GM18499 (cell line): ENCODE data around the gene MAGEC1.
"Not testable (repeated sequence)": the region's sequence is repeated elsewhere in the genome, so short reads cannot be mapped to it uniquely, and the experiment has no call there.

ENCODE experiments used
- ATAC-seq: cut with Tn5 transposase; IDR thresholded peaks from one replicate; pipeline ENCODE4 v1.9.1; 2021; ENCODE audit warnings: moderate number of reproducible peaks; ENCODE audit not compliant: insufficient read depth, unreplicated experiment

Gene MAGEC1, protein sequence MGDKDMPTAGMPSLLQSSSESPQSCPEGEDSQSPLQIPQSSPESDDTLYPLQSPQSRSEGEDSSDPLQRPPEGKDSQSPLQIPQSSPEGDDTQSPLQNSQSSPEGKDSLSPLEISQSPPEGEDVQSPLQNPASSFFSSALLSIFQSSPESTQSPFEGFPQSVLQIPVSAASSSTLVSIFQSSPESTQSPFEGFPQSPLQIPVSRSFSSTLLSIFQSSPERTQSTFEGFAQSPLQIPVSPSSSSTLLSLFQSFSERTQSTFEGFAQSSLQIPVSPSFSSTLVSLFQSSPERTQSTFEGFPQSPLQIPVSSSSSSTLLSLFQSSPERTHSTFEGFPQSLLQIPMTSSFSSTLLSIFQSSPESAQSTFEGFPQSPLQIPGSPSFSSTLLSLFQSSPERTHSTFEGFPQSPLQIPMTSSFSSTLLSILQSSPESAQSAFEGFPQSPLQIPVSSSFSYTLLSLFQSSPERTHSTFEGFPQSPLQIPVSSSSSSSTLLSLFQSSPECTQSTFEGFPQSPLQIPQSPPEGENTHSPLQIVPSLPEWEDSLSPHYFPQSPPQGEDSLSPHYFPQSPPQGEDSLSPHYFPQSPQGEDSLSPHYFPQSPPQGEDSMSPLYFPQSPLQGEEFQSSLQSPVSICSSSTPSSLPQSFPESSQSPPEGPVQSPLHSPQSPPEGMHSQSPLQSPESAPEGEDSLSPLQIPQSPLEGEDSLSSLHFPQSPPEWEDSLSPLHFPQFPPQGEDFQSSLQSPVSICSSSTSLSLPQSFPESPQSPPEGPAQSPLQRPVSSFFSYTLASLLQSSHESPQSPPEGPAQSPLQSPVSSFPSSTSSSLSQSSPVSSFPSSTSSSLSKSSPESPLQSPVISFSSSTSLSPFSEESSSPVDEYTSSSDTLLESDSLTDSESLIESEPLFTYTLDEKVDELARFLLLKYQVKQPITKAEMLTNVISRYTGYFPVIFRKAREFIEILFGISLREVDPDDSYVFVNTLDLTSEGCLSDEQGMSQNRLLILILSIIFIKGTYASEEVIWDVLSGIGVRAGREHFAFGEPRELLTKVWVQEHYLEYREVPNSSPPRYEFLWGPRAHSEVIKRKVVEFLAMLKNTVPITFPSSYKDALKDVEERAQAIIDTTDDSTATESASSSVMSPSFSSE

DNA sequence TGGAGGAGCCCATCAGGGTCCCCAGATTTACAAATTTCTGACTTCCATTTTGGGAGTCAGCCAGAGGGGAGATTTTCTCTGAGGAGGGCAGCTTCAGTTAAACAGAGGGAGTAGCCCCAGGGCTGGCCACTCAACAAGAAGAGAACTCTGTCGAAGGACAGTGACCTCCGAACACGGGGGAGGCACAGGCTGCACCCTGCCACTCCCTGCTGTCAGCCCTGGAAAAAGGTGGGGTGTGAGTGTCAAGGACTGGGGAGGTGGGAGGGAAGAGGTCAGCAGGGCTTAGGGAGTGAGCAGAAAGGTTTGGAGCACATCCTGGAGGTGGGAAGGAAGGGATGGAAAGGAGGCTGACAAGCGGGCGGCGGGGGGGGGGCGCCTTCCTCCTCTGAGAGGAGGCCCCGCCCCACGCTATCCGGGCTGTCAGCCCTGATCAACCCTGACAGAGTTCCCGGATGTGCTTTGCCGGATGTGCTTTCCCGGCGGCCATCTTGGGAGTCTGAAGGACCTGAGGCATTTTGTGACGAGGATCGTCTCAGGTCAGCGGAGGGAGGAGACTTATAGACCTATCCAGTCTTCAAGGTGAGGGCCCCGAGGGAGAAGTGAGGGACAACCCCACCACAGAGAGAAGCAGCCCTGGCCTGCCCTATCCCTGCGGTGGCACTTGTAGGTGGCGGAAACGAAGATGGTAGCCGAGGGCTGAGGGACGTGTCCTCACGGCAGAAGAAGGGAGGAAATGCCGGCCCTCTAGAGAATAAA, at the start of gene MAGEC1:
Gene MAGEC1 (plus strand): TSS at position 495 of the 756 bp plus-strand sequence. CDS start 1,179 bp downstream, outside the sequence.
- ATAC-seq: no peak

DNA sequence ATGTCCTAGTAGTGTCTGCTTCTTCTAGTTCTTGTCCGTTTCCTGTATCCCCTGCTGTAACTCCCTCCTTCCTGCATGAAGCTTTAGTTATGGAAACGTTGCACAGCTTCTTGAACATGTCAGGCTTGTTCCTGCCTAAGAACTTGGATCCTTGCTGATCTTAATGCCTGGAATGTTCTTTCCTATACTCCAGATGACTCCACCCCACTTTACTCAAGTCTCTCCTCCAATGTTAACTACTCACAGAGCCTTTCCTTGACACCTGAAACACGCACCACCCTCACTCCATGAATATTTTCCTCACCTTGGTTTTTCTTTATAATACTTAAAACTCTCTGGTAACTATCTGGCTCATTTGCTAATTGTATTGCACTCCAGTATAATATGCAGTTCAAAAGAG, 46.2 kb upstream of the MAGEC1 start:
- no peak for ATAC-seq

DNA sequence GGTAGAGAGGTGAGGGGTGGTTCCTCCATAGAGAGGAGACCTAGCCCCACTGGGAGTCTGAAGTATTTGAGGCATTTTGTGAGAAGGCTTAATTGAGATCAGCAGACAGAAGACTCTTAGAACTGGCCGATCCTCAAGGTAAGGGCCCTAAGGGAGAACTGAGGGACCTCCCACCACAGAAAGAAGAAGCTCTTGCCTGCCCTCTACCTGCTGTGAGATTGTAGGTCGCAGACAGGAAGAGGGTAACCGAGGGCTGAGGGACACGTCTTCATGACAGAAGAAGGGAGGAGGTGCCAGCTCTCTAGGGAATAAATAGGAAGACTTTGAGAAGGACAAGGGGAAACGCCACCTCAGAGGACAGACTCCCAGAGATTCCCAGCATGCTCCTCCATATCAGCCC, 24.1 kb upstream of the MAGEC1 start:
- no peak for ATAC-seq

DNA sequence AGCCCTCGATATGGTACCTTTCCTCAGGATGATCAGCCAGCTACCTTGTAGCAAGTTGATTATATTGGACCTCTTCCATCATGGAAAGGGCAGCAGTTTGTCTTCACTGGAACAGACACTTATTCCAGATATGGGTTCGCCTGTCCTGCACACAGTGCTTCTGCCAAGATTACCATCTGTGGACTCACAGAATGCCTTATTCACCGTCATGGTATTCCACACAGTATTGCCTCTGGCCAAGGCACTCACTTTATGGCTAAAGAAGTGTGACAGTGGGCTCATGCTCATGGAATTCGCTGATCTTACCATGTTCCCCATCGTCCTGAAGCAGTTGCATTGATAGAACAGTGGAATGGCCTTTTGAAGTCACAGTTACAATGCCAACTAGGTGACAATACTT, 14.9 kb upstream of the MAGEC1 start:
- not testable (repeated sequence) for ATAC-seq

DNA sequence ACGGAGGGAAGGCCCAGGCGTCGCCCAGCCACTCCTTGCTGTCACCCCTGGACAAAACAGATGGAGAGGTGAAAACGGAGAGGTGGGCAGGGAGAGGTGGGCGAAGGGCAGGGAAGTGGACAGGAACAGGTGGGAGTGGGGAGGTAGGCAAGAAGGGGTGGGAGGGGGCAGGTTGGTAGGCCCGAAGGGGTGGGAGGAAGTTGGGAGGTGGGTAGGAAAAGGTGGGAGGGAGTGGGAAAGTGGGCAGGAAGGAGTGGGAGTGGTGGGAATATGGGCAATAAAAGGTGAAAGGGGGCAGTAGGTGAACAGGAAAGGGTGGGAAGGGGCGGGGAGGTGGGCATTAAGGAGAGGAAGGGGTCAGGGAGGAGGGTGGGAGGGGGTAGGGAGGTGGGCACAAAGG, 9.0 kb upstream of the MAGEC1 start:
- ATAC-seq: no peak

DNA sequence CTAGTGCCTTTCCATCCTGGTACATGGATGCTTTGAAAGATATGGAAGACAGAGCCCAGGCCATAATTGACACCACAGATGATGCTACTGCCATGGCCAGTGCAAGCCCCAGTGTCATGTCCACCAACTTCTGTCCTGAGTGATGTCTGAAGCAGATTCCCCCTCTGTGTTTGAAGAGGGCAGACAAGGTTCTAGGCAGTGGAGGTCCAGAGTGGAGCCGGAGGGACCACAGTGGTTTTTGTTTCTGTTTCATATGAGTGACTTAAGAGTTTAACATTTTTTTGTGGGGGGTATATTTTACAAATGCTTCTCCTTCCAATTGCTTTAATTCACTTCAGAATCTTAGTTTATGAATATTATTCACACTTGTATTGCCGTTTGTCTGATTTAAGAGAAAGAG, 6.0 kb upstream of the MAGEC1 start:
- no peak for ATAC-seq

DNA sequence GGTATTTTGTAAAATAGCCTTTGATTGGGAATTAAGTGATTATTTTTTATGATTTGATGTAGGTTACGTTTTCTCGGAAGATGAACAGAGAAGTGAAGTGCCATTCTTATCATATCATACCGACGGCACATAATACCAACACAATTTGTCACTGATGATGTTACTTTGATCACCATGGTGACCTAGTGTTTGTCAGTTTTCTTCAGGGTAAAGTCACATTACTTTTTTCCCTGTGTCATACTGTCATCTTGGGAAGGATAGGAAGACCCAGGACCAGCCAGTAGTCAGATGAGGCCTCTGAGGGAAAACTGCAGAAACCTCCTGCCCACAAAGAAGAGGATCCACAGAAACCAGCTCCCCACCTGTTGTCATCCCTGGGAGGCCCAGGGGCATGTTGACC, 1.3 kb upstream of the MAGEC1 start:
- ATAC-seq: no peak

DNA sequence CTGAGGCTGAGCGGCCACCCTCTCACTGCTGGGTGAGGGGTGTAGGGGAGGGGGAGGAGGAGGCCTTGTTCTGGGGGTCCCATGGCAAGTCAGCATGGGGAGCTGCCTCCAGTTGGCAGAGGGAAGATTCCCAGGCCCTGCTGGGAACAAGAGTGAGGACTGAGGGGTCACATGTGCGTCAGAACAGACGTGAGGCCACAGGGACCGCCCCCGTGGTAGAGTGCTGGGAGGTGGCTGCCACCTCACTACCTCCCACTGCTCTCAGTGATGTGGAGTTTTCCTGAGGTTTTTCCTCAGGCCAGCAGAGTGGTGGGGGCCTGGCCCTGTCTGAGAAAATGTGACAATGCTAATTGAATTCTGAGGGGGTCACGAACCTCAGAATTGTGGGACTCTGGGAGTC, 568 bp downstream of the MAGEC1 start:
- ATAC-seq: no peak

DNA sequence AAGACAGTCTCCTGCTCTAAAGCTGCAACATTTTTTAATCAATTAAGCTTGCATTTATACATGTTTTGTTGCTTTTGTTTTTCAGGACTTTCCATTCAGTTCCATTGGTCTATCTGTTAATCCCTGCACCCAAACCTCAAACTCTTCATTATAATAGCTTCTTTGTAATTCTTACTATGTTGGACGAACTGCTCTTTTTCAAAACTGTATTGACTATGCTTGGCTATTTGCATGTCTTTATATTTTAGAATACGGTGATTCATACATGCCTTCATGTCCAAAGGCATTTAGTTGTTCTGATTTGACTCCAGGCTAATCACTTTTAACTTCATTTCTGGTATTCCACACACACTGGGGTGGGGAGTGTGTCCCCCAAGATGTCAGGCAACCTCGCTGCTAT, 14.1 kb downstream of the MAGEC1 start:
- no peak for ATAC-seq

DNA sequence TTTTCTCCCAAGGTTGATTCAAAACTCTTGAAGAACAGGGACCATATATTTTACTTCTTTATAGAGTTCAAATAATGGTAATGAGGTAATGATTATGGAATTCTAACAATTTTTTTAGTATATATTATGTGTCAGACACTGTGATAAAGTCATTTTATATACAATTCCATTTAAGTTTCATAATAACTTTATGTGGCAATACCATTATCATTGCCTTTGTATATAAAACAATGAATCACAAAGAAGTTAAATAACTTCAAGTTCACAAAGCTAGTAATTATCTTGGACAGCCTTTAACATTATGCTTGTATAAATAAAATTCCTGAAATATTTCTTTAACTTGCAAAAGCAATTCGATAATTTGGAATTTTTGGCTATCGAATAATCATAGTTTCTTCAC, 20.6 kb downstream of the MAGEC1 start:
- no peak for ATAC-seq

DNA sequence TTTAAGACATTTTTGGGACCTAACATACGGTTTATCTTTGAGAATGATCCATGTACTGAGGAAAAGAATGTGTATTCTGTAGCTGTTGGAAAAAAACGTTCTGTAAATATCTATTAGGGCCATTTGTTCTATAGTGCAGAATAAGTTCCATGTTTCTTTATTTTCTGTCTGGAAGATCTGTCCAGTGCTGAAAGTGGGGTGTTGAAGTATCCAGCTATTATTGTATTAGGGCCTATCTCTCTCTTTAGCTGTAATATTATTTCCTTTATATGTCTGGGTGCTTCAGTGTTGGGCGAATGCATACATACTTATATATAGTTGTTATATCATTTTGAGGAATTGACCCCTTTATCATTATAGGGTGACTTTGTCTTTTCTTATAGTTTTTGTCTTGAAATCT, 24.7 kb downstream of the MAGEC1 start:
- no peak for ATAC-seq

DNA sequence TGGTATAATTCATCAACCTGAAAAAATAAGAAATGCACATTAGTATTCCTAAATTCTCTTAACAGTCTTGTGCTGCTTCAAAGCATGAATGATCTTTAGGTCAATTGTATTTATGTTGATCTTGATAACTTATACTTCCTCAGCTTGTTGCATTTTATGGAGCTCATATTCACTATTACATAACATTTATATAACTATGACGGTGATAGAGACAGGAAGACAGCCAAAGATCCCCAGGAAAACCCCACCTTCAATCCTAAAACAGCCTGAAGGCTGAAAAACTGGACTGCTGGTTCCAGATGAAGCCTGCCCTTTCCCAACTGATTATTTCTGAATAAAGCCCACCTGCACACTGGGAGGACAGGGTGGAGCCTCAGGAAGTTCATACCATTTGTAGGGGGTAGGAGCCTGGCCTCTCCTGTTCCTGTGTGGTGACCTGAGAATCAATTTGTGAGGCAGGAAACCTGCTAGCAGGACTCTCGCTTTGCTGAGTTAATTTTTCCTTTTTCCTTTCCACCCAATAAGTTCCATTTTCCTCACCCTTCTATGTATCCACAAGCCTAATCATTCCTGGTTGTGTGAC, 30.5 kb downstream of the MAGEC1 start:
- no peak for ATAC-seq

DNA sequence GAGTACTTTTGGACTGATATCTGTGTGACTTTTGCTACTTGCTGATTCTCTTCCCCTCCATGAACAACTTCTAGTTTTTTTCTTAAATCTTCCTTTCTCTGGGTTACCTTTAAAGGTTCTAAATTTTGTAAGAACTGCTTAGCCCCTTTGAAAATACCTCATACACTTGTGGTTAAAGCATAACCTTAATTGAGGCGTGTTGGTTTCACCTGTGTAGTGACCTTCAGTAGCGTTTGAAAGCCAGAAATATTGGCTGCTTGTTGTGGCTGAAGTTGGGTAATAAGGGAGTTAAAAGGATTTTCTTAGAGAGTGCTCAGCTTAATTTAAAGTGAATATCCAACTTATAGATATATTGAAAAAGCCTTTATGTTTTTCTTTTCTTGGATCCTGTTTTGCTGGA, 32.0 kb downstream of the MAGEC1 start:
- no peak for ATAC-seq

DNA sequence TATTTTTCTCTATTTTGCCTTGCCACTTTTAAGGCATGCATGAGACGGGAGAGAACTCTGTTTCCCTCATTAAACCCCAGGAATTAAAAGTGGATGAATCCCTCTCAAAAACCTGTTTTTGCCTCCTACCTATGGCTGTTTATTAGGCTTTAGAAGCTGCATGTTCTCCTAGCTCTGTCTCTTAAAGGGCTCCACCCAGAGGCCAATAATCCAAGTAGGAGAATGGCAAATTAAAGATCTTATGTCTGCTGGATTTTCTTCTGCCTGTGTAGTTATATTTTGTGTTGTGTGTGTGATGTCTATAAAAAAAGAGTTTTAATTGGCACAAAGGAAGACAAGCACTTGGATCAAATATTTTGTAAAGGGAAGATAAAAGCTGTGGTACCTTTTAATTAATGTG, 32.4 kb downstream of the MAGEC1 start:
- ATAC-seq: no peak

DNA sequence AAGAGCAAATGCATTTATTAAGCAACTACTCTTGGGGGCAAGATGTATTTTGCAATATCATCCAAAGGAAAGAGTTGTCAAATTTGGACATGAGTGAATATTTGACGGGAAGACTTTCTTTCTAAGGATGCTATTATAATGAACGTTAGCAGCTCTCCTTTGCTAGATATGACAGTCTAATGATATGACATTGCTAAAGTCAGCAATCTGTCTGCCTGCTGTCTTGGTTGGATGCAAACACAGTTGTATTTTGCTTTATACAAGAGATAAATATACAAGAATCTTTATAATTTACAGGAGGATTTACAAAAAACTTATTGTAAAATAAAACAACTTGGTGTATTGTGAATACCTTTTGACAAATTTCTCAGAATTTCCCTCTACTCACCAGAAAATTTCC, 37.5 kb downstream of the MAGEC1 start:
- ATAC-seq: no peak

DNA sequence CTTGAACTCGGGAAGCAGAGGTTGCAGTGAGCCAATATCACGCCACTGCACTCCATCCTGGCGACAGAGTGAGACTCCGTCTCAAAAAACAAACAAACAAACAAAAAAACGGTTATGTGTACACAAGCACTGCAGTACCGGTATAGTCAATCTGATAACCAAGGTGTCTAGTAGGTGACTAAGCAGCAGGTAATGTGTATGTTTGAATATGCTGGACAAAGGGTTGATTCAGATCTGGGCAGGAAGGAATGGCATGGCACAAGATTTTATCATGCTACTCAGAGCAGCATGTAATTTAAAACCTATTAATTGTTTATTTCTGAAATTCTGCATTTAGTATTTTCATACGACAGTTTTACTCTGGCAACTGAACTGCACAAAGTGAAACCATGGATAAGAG, 41.7 kb downstream of the MAGEC1 start:
- no peak for ATAC-seq

DNA sequence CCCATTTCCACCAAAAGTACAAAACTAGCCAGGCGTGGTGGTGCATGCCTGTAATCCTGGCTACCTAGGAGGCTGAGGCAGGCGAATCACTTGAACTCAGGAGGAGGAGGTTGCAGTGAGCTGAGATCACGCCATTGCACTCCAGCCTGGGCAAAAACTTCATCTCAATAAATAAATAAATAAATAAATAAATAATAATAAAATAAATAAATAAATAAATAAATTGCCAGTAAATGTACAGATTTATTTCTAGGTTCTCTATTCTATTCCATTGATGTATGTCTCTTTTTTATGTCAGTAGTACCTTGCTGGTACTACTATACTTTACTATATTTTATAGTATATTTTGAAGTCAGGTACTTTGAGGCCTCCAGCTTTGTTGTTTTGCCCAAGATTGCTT, 43.7 kb downstream of the MAGEC1 start:
- ATAC-seq: no peak

DNA sequence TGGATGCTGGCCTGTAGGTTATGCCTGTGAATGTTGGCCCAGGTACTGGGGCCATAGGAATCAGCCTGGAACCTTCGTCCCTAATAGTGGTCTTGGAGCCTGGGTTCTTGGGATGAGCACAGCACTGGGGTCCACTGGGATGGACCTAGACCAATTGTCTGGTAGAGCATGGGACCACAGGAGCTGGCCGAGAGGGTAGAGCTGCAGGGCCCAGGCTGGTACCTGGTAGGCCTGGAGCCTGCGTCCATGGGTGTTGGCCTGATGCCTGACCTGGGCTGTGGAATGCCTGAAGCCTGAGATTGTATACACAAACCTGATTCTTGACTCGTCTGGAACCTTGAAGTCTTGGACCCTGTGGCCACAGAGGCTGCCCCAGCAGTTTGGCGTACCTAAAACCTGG, 48.9 kb downstream of the MAGEC1 start:
- ATAC-seq: no peak

DNA sequence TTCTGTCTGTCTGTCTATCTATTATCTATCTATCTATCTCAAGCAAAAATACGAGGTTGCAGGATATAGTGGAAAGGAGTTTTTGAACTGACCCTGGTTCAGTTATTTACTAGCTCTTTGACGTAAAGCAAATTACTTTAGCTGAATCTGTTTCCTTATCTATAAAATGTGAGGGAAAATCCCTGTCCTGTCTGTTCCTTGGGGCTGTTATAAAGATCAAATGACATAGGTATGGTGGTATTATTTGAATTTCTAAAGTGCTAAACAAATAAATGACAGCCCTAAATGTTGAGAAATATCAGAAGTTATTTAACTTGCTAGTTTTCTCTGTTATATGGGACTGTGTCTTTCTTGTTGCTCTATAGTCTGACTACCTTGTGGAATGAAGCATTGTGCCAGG, 55.0 kb downstream of the MAGEC1 start:
- no peak for ATAC-seq
